ENCODE measurements around the gene P4HB. TPM values are rescaled to one million over a fixed set of nuclear protein-coding genes. Genes with fewer than 3 reads are reported as not detected.

The P4HB gene
- total RNA-seq, 2 experiments from 2014 or later, result 388 to 577 TPM

GRCh38 chr17:81805707-81806460 is 54.5 kb downstream of the P4HB start:
- H3K79me2 ChIP-seq (ENCODE audit: insufficient read depth, low read depth, low read length), result no peaks in the 10 kb centered on the region
- no peak overlapping the region for H3K4me2 ChIP-seq (ENCODE audit: low read length)
- no peak overlapping the region for H3K27ac ChIP-seq (ENCODE audit: low read depth, low read length, poor library complexity, severe bottlenecking)
- DNase-seq (ENCODE audit: low spot score), result no peak
- no peak overlapping the region for H2AFZ ChIP-seq (ENCODE audit: low read length)
- intact Hi-C loops (cut with micrococcal nuclease; ENCODE audit: unreplicated experiment), result no loop called here
- CTCF ChIA-PET (ENCODE audit: unreplicated experiment), result no interaction called here
- no peaks in the 10 kb centered on the region for H3K4me1 ChIP-seq (ENCODE audit: insufficient read depth, low read length, poor library complexity, severe bottlenecking)
- H3K9me3 ChIP-seq (ENCODE audit: low read length), result no peaks in the 10 kb centered on the region
- H3K9me2 ChIP-seq (ENCODE audit: insufficient read depth, low read length), result no peaks in the 10 kb centered on the region
- no peaks in the 10 kb centered on the region for H3K36me3 ChIP-seq (ENCODE audit: insufficient read depth, low read length)
- H3K4me3 ChIP-seq (ENCODE audit: low read depth, low read length, poor library complexity, severe bottlenecking), result no peak overlapping the region
- TF ChIP-seq, protein P1, sequence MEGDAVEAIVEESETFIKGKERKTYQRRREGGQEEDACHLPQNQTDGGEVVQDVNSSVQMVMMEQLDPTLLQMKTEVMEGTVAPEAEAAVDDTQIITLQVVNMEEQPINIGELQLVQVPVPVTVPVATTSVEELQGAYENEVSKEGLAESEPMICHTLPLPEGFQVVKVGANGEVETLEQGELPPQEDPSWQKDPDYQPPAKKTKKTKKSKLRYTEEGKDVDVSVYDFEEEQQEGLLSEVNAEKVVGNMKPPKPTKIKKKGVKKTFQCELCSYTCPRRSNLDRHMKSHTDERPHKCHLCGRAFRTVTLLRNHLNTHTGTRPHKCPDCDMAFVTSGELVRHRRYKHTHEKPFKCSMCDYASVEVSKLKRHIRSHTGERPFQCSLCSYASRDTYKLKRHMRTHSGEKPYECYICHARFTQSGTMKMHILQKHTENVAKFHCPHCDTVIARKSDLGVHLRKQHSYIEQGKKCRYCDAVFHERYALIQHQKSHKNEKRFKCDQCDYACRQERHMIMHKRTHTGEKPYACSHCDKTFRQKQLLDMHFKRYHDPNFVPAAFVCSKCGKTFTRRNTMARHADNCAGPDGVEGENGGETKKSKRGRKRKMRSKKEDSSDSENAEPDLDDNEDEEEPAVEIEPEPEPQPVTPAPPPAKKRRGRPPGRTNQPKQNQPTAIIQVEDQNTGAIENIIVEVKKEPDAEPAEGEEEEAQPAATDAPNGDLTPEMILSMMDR (conservative IDR thresholded peaks at IDR 0.05; ENCODE audit: low read length), result no peak
- no peak for TF ChIP-seq EZH2phosphoT487 (IDR thresholded peaks at IDR 0.05; ENCODE audit: borderline replicate concordance, low read depth, low read length)
- POLR2A ChIA-PET, result interaction anchor here (0.6 to 0.7 kb wide), 2 partner anchors 37 to 85 kb away, joined by 3 to 5 read pairs; no protein-coding TSS in a partner anchor
- no TSS peak for BruUV-seq (replicated peaks)
- no peaks in the 10 kb centered on the region for H4K20me1 ChIP-seq (ENCODE audit: insufficient read depth, low read length)

DNA sequence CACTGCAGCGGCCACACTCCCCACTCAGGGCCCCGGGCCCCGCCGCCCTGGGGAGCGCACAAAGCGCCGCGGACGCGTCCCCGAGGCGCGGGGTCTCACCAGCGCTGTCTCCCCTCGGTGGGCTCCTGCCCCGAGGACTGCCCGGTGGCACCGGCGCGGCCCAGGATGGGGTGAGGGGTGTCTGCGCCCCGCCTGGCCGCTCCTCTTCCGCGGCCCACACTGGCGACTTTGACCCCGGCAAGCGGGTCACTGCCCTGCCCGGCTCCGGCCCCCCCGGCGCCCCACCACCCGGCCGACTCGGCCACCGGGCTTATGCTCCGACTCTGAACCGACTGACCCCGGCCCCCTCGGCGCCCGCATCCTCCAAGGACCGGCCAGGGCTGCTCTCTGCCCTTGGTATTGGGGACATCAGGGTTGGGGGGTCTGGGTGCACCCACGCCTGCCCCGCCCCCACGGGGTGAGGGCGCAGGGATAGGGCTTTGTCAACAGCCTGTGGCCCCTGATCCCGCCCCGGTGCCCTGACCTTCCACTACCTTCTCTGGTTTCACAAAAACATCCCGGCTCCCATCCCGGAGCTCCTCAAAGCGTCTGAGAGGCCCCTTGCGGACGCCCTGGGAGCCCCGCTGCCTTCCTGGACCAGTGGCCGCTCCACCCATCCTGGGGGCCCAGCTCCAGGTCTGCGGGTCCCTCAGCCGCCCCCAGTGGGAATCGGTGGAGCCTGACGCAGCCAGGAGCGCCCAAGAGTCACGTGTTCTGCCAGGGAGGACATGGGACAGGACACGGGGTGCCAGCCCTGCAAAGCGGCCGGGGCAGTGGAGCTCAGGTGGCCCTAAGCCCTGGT is 55.6 kb downstream of the P4HB start:
- Histone ChIP-seq H2AFZ (ENCODE audit: low read length) (no peak overlapping the region), H3K9me2 (ENCODE audit: insufficient read depth, low read length) (no peaks in the 10 kb centered on the region), H3K36me3 (ENCODE audit: insufficient read depth, low read length) (no peaks in the 10 kb centered on the region), H3K4me2 (ENCODE audit: low read length) (no peak overlapping the region), H4K20me1 (ENCODE audit: insufficient read depth, low read length) (no peaks in the 10 kb centered on the region), H3K79me2 (ENCODE audit: insufficient read depth, low read depth, low read length) (no peaks in the 10 kb centered on the region), H3K27ac (ENCODE audit: low read depth, low read length, poor library complexity, severe bottlenecking) (no peak overlapping the region), H3K4me3 (ENCODE audit: low read depth, low read length, poor library complexity, severe bottlenecking) (no peak overlapping the region), H3K4me1 (ENCODE audit: insufficient read depth, low read length, poor library complexity, severe bottlenecking) (no peaks in the 10 kb centered on the region), H3K9me3 (ENCODE audit: low read length) (no peaks in the 10 kb centered on the region)
- POLR2A ChIA-PET, result no interaction called here
- CTCF ChIA-PET (ENCODE audit: unreplicated experiment), result no interaction called here
- no peak for TF ChIP-seq EZH2phosphoT487 (IDR thresholded peaks at IDR 0.05; ENCODE audit: borderline replicate concordance, low read depth, low read length)
- TF ChIP-seq, protein P1 (conservative IDR thresholded peaks at IDR 0.05; ENCODE audit: low read length), result no peak
- BruUV-seq (replicated peaks), result no TSS peak
- no peak for DNase-seq (ENCODE audit: low spot score)
- intact Hi-C loops (cut with micrococcal nuclease; ENCODE audit: unreplicated experiment), result no loop called here

All from OCI-LY7 (cell line).